K562 (cell line): ENCODE data around the gene SPEG. TPM values are rescaled to one million over a fixed set of nuclear protein-coding genes. Genes with fewer than 3 reads are reported as not detected.

Source experiments
- CHD1 ChIP-seq: fragments of 200-600 bp; sonication (generic); IDR thresholded peaks from one replicate; pipeline ENCODE4 v1.6.1; 2012; ENCODE audit warnings: mild to moderate bottlenecking, moderate library complexity, low read length, inconsistent platforms
- NCOA1 ChIP-seq: fragments of 450-650 bp; IDR thresholded peaks from 2 replicates; pipeline ENCODE4 v1.6.1; 2016; ENCODE audit warnings: low read depth
- REST ChIP-seq, 2 experiments: fragments of 450-650 bp; formaldehyde crosslinking in 1 of 2; IDR thresholded peaks; 2 replicates each; pipeline versions ENCODE4 v1.4.0 to v1.6.1; 2014 to 2020; ENCODE audit warnings: mild to moderate bottlenecking in 2 of 2, borderline replicate concordance in 1 of 2, low read depth in 1 of 2
- TFE3 ChIP-seq: fragments of 450-650 bp; formaldehyde crosslinking; IDR thresholded peaks from 2 replicates; pipeline ENCODE4 v1.4.0; 2020; ENCODE audit warnings: mild to moderate bottlenecking, mixed read lengths
- ZNF175 ChIP-seq: fragments of 200-800 bp; sonication (Bioruptor generic); IDR thresholded peaks from 2 replicates; pipeline ENCODE4 v1.6.1; 2016; ENCODE audit warnings: low read depth, mild to moderate bottlenecking, missing genetic modification characterization, missing compliant biosample characterization
- polyA plus RNA-seq, 8 experiments: library from polyadenylated mRNA; depleted of rRNA in 4 of 8; stranded (reverse) in 5 of 8; unstranded in 3 of 8; fragments of >200 nt; fragmentation: Nextera tagmentation in 2 of 8; fragmentation: Illumina TruSeq in 1 of 8; extraction: Ambion mirVana in 2 of 8; extraction: Trizol in 1 of 8; gene quantifications; 2 replicates each; pipeline versions ENCODE4 v1.2.1 to v1.2.3, GENCODE V29; 2011 to 2014; ENCODE audit warnings: inconsistent platforms in 1 of 8, missing spikeins in 1 of 8
- total RNA-seq, 7 experiments: library from RNA; depleted of rRNA in 6 of 7; stranded (reverse); fragments of >200 nt in 6 of 7; fragmentation: Illumina TruSeq in 2 of 7; extraction: Trizol in 2 of 7; gene quantifications; 2 replicates each; pipeline versions ENCODE4 v1.2.1 to v1.2.3, GENCODE V29; 2011 to 2021; ENCODE audit warnings: low replicate concordance in 1 of 7

The SPEG gene
- total and polyA plus RNA-seq, 9 of the 15 experiments (the other 6 are each of a cell fraction or from before 2014, with no cell fraction given) = 0.49 to 8.7 (median 3.0) TPM

GRCh38 chr2:219509780-219510511 lies 75.3 kb downstream of the SPEG start (continued):
- TF ChIP-seq TFE3 (CRISPR knock-in tag) (no peak), NCOA1 (peak; percentile 92), REST (IDR thresholded peaks at IDR 0.05; ENCODE audit: borderline replicate concordance) (peak; percentile 37), REST (CRISPR knock-in tag; IDR thresholded peaks at IDR 0.05; ENCODE audit: low read depth) (0 out of 2 replicates have a peak, but pooled peaks have one; percentile 47), ZNF175 (CRISPR knock-in tag) (peak; percentile 93), CHD1 (no peak)
- TF ChIP-seq, all 486 proteins: peak for 171
